Stimulated activated CD4-positive, alpha-beta T cell treated with anti-CD3 and anti-CD28 coated beads, Interleukin-12 subunit alpha, Interleukin-12 subunit beta, amount 100 ng/mL, for 24 hours (primary cell): ENCODE results near the gene TM4SF4.

Source experiments
- DNase-seq, 2 experiments: peaks; one replicate each; pipeline ENCODE4 v3.0.0-alpha.2; 2020; ENCODE audit warnings: low read depth in 2 of 2

TM4SF4 gene

DNA sequence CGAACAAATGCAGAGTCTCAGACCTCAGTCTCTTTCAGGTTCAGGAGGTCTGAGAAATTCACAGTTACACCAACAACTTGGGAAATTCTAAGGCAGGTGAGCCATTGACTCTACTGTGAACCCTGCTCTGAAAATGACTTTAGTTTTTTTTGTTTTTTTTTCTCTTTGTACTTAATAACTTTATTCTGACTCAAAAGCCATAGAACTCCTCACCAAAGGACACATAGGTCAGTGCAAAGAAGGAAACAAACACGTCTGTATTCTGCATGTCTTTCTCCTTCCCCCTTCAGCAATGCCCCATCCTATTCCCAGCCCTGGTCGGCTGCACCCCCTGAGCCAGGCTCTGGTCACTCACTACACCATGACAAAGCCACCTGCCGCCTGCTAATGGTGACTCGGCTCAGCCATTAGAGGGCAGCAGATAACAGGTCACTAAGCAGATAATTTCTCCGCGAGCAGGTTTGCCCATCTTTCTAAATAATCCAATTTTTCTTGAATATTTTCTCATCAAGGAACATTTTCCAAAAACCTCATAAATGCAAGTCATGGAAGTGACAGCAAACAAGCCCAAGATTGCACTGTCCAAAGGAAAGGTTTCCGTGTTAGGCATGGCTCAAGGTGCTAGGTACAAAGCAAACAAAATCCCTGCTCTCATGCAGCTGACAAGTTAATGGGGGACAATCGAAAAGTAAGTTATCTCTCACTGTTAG is 37.7 kb downstream of the TM4SF4 start:
- DNase-seq, result peak in 1 of 2 experiments; percentile 13

DNA sequence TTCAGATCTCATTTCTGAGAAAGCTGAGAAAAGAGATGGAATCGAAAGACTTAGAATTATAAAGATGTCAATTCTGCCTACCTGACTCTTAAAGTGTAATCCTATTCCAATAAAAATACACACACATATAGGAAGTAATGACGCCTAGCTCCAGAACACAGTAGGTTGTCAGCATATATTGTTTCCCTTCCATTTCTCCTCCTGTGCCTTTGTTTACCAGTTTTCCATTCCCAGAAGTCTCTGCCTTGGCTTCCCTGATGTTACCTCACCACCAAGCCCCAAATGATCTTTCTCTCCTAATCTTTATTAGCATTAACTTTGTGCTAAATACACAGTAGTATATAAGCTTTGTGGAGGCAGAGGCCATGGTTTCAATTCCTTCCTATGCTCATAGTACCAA is 40.0 kb downstream of the TM4SF4 start:
- no peak for DNase-seq

DNA sequence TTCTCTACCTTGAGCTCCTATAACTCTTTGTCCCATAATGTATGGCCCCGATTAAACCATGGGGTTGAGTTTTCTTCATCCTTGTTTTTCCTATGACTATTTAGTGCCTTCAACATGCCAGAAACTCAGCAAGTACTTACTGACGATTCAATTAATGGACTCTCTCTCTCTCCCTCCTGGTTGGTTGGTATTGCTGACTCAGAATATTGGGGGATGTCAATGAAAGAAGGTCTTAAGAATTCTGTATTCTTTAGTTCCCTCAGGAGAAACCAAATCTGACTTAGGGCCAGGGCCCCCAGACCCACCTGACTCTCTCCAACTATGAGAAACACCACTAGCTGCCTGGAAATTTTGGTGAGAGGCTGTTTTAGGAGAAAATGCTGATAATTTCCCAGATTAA is 40.8 kb downstream of the TM4SF4 start:
- no peak for DNase-seq

DNA sequence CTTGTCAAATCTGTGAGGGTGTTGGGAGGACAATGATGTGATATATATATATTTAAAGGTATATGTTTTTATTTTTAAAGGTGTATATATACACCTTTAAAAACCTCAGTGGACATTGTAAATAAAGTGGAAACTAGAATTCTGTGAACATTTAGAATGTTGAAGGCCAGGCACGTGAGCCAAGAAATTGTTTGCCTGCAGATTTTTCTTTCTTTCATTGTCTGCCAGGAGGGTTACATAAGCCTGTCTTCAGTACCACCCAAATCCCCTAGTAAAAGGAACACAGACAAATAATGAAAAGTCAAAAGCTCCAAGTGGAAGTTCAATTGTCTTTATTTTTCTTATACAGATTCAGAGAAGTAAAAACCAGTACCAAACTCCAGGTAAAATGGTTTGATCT is 42.4 kb downstream of the TM4SF4 start:
- no peak for DNase-seq

DNA sequence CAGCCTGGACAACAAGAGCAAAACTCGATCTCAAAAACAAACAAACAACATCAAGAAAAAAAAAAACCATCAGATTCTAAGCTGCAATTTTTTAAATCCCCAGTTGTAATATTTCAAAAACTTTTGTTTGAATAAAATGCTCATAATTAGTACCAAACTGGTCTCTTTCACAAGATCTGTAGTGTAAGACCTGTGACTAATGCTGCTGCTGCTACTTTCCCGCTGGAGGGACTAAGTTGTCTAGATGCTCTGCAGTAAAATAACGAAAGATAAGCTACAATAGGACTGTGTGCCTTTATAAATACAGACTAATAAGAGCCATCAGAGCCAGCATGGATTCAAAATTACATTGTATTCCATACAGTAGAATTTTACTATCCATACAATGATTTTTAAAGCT is 45.4 kb downstream of the TM4SF4 start:
- no peak for DNase-seq

DNA sequence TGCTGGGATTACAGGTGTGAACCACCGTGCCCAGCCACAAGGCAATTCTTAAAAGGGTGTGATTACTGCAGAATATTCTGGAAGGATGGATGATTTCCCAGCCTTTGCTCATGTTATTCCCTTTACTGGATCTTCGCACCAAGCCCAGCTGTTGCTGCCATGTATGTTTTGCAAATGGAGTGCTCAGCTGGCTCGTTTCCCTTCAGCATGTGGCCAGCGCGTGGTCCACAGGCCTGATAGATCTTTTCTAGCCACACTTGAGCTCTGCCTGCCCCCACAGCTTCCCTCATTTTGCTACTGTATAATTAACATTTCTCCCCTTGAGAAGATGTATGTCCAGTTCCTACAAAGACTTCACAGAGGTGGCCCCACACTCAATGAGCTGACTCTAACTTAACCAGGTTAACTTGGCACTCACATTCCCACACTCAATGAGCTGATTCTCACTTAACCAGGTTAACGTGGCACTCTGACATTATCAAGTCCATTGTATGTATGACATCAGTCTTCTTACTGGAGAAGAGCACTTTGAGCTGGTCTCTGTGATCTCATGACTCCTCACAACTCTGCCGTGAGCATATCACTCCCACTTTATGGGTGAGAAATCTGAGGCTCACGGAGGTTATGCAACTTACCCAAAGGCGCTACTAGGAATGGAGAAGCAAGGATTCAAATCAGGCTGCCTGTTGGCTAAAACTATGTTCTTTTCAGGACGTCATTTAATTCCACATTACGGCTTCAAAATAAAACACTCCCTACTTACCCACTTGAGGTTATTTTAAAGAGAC is 49.2 kb downstream of the TM4SF4 start:
- DNase-seq, result no peak

DNA sequence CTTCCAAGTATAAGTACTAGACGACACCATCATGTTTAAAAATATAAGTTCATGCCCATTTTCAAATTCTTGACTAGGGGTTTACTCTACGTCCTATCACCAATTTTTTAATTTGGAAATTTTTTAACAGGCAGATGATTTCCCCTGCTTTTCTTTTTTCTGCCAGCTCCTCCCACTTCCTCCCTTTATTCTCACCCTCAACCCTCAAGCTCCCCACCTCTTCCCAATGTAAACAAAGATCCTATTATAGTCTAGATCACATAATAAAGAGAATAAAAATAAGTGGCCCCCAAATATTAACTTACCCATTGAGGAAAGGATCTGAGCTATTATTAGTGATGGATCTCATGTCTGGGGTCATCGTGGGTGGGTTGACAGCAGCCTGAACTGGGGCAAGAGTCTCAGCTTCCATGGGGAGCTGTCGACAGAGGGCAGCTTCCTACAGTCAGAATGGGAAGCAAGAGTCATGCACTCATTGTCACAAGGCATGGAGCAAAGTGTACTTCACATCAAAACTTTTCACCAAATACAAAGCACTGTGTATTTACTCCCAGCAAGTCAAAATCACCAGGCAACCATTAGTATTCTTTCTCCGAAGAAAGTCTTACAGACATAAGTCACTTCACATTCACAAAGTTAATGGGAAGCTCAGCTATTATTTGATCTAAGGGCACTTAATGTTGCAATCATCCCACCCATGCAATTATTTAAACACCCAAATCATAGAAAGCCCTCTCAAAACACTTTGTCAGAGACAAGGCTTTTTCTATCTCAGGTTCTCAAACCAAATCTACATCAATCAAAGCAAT is 53.2 kb downstream of the TM4SF4 start:
- no peak for DNase-seq

DNA sequence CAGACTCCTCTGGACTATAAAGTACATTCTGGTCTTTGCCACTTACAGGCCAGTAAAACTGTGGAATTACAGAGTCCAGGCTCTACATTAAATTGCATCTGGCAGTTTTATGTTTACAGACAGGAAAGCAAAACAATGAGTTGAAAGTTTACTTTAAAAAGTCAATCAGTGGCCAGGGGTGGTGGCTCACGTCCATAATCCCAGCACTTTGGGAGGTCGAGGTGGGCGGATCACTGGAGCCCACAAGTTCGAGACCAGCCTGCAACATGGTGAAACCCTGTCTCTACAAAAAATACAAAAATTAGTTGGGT is 53.8 kb downstream of the TM4SF4 start:
- DNase-seq, result no peak

DNA sequence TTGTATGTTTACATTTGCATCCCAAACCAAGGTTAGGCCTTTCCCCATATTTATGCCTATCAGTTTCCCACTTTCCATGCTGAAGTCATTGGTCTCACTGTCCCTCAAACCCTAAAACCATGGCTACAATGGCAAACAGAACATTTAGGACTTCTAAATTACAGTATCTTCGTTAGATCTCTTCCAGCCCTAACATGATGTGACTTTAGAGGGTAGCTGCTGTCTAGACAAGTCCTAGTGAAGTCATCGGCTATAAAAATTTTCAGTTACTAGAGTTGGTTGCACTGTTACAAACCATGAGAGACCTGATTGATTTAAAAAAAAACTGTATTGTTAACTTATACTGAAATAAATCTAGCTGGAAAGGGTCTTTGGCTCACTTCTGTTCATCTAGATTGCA is 54.6 kb downstream of the TM4SF4 start:
- no peak for DNase-seq

DNA sequence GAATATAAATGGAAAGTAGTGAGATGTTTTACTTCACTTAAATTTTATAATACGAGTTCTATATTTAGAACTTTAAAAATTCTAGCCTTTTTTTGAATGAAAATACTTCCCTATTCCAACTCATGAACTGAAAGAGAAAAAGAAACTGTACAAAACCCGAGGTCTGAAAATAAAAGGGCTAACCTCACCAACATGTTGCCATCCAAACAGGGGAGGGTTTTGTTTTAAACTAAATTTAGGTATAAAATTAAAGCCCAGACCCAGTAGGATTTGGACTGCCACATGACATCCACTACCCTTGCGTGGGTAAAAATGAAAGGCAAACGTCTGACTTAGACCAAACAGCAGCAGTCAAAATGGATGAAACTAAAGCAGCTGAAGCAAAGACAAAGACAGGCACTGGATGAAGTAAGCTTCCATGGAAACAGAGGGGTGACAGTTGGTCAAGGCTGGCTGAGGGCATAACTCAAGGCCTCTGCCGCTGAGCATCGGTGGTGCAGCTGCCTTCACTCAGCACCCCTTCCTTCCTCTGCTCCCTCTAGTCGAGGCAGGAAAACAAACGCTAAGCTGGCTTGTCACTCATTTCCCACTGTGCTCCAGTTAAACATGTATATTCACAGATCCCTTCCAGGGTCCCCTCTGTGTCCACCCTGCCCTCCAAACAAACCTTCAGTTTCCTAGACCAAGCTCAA is 58.1 kb downstream of the TM4SF4 start:
- no peak for DNase-seq

DNA sequence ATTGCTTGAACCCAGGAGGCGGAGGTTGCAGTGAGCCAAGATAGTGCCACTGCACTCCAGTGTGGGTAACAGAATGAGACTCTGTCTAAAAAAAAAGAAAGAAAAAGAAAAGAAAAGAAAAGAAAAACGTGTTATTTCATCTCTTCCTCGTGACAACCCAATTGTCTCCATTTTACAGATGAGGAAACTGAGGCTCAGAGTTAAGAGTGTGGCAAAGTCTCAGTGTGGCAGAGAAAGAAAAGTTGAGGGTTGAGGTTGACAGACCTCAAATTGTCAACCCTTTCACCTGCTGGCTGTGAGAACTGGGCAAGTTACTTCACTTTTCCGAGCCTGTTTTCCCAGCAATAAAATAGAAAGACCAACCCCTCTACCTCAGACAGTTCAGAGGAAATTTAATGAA is 59.6 kb downstream of the TM4SF4 start:
- DNase-seq, result no peak

DNA sequence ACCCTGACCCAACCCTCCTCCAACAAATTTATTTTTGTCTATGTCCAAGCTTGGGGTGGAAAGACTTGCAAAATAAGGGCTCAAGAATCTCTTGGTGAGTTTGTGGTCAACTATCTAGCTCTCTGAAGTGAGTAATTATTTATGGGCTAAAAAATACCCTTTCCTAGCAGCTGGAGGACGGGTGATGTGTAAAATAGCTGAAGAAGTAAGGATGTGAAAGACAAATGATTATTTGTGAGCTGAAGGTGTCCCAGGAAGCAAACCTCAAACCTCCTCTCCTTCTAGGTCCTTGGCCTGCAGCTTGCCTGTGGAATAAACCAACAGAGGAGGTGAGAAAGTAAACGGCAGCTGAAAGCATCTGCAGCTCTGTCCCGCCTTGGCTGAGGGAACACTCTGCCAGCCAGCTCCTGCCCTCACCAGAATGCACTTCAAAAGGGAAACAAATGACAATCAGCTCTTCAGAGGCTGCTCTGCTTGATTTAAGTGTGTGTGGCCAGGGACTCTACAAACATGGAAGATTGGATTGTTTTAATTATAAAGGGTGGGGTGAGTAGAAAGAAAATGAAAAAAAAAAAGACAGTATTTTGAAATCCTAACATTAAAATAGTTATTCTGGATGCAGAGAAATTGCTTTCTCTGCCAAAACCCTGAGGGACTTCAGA is 60.3 kb downstream of the TM4SF4 start:
- no peak for DNase-seq

DNA sequence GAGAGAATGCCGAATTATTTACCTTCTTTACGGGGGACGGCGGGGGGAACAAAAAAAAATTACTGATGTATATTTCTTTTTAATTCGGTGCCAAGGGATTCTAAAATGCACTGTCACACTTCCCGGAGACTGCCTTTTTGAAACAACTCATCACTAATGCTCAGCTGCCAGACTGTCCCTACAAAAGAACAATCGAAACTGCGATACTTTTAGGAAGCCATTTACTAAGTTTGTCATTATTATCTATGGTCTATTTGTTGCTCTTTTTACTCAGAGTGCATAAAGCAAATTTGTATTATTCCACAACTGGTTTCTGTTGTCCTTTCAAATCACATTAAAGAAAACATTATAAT is 60.8 kb downstream of the TM4SF4 start:
- no peak for DNase-seq

DNA sequence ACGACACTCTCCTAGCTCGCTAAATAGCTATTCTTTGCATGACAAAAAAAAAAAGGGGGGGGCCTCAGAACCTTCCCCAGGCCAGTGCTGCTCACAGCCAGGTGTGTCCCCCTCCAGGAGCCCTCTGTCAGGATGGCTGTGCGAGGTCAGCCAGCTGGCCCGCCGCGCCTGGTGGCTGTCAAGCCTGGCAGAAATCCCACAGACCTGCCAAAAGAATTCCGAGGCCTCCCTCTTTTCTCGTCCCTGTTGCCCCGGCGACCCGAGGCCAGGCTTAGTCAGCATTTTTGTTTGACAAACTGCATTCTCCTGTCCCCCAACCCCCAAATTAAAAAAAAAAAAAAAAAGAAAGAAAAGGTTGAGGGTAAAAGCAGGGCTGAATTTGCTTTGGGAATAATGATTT is 61.9 kb downstream of the TM4SF4 start:
- no peak for DNase-seq

DNA sequence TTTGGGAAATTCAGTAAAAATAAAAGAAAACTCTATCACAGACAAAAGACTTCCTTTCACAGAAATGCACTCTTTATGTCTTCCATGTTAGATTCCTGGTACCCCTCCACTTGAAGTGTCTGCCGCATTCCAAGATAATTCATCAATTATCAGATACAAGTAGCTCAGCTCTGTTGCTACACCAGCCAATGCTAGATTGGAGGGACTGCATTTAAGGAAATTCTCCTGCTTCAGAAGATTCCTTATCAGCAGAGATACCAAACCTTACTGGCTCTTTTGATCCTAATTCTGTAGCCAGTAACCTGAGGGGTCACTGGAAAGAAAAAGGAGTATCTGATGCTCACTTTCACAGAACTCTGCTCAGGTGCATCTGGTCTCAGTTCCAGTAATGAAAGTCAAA is 63.9 kb downstream of the TM4SF4 start:
- no peak for DNase-seq

DNA sequence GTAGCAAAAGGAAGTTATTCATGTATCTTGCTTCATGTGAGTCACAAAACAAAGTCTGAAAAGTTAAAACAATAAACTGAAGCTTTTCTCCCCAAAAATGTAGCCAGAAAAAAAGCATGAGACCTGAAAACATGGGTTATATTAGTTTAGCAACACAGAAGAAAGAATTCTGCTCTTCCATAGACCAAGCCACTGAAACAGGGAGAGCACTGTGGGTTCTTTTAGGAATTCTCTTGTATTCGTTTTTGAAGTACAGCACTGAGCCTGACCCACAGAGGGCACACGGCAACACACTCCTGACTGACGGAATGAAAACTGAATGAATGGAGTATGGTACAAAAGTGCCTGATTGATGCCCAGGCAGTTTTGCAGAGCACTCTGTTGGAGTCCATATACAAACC is 66.6 kb downstream of the TM4SF4 start:
- DNase-seq, result no peak

DNA sequence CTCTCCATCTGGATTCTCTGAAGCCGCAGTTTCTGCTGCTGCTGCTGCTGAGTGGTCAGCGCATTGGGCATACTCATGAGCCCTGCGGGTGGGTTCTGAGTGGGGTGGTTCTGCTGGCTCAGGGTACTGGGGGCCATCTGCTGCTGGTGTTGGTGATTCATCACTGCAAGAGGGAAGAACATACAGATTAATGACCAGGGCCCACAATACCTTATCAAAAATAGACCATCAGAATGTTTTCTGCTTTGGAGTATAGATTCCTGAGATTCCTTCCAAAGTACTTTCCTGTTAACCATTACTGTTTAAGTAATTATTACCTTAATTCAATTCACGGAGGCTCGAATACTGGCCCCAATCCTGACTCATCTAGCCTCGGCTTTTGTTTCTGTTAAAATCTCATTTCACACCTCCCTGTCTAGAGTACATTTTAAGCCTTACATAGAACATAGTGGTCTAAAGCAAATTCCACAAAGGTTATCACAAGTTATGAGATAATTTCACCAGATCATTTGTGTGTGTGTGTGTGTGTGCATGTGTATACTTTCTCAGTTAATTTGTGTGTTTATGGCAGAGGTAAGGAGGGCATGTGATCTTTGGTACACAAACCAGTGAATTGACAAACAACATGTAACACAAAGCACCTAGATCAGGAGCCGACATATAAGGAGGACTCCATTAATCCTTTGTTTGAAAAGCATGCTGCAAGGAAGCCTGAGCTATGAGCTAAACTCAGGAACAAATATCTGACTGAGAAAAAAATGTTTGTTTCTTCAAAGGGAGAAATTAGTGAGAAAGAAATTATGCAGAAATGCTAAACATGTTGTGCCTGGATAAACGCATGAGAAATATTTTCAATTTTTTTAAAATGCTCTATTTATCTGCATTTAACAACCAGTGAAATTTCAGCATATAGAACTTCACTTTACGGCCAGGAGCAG is 68.1 kb downstream of the TM4SF4 start:
- DNase-seq, result no peak

DNA sequence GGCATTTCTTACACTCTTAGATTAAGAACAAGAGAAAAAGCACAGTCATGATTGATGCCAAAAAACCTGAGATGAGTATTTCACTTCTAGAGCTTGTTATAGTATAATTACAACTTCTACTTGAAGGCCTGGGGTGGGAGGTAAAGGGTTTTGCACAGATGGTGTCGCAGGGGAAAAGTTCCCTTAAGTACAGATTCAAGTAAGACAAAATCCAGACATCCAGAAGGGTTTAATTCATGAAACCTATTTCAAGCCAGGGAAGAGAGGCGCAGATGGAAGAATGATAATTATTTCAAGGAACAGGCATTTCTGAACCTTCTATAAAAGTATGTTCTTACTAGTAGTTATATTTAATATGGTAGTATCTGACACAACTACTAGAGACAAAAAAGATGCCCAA is 70.6 kb downstream of the TM4SF4 start:
- DNase-seq, result no peak

DNA sequence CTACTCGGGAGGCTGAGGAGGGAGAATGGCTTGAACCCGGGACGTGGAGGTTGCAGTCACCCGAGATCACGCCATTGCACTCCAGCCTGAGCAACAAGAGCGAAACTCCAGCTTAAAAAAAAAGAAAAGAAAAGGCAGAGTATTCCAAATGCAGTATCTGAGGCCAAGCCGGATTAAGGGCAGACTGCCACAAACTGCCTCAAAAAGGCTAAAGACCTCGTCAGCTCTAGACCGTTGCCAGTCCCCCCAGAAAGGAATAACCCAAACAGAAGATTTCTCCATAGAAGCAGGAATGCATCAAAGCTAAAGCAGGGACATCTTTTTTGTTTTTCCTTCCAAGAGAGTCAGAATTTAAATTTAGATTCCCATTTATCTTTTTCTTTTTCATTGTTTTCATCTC is 72.9 kb downstream of the TM4SF4 start:
- DNase-seq, result no peak

DNA sequence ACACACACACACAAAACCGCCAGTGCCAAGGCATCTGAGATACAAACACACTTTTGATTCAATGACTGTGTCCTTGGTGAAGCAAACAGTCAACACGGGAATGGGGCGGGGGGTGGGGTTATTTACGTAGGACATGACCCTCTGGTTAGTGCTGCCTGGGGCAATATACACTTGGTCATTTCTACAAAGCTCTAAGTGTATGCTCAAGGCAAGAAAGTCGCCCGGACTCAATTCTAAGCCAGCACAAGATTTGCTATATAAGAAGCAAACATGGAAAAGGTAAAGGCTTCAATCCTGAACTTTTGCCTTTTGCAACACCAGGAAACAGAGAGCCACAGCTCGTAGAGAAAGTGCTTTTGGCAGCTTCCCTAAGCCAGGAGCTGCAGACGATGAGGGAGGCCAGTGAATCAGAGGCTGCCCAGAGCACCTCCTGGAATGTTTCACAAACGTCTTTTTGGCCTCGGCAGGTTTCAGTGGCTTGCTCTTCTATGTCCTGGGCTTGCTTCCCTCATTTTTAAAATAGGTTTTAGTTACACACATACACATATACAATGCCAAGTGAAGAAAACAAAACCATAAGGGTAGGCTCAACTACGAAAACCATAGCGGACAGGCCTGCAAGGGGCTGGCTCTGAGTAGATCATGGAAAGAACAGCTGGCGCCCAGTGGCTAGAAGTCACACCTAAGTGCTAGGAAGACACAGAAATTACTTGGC is 73.6 kb downstream of the TM4SF4 start:
- no peak for DNase-seq
